HG03378 (cell line): ENCODE measurements around the gene SEC16A.

Experiments used
- ATAC-seq: cut with Tn5 transposase; IDR thresholded peaks from one replicate; pipeline ENCODE4 v1.9.1; 2021; ENCODE audit warnings: mild to moderate bottlenecking, moderate library complexity; ENCODE audit not compliant: unreplicated experiment

SEC16A gene

GRCh38 chr9:136502940-136503550 lies 20.2 kb upstream of the SEC16A start:
- no peak for ATAC-seq

GRCh38 chr9:136502196-136502595 lies 19.4 kb upstream of the SEC16A start:
- ATAC-seq, result no peak

- no peak for ATAC-seq
Observed at GRCh38 chr9:136501686-136502085, 18.8 kb upstream of the SEC16A start.

- ATAC-seq, result no peak
Observed at GRCh38 chr9:136499935-136500910, 17.4 kb upstream of the SEC16A start.

- no peak for ATAC-seq
Observed at GRCh38 chr9:136499071-136499934, 16.5 kb upstream of the SEC16A start.

- no peak for ATAC-seq
Observed at GRCh38 chr9:136497916-136498695, 15.3 kb upstream of the SEC16A start.

GRCh38 chr9:136496801-136497620 lies 14.2 kb upstream of the SEC16A start:
- no peak for ATAC-seq

GRCh38 chr9:136496181-136496580 lies 13.3 kb upstream of the SEC16A start:
- ATAC-seq, result no peak

GRCh38 chr9:136495238-136495800 lies 12.5 kb upstream of the SEC16A start:
- no peak for ATAC-seq

- no peak for ATAC-seq
Observed at GRCh38 chr9:136494531-136495215, 11.8 kb upstream of the SEC16A start.

GRCh38 chr9:136494012-136494411 lies 11.2 kb upstream of the SEC16A start:
- no peak for ATAC-seq

- ATAC-seq, result no peak
Observed at GRCh38 chr9:136493567-136493971, 10.7 kb upstream of the SEC16A start.

- ATAC-seq, result no peak
Observed at GRCh38 chr9:136492978-136493522, 10.2 kb upstream of the SEC16A start.

- no peak for ATAC-seq
Observed at GRCh38 chr9:136489731-136490130, 6.9 kb upstream of the SEC16A start.

GRCh38 chr9:136488247-136489214 lies 5.7 kb upstream of the SEC16A start:
- ATAC-seq, result no peak

- ATAC-seq, result no peak
Observed at GRCh38 chr9:136487672-136488071, 4.8 kb upstream of the SEC16A start.
